ENCODE measurements around the gene CTNNB1. TPM values are rescaled to one million over a fixed set of nuclear protein-coding genes. Genes with fewer than 3 reads are reported as not detected.
A peak's percentile ranks its signal among the peaks of the same experiment; 100 is the strongest.

The CTNNB1 gene
- total and polyA plus RNA-seq, 2 of the 13 experiments (the other 11 are each of a cell fraction or from before 2014, with no cell fraction given), result 398 to 489 TPM

DNA sequence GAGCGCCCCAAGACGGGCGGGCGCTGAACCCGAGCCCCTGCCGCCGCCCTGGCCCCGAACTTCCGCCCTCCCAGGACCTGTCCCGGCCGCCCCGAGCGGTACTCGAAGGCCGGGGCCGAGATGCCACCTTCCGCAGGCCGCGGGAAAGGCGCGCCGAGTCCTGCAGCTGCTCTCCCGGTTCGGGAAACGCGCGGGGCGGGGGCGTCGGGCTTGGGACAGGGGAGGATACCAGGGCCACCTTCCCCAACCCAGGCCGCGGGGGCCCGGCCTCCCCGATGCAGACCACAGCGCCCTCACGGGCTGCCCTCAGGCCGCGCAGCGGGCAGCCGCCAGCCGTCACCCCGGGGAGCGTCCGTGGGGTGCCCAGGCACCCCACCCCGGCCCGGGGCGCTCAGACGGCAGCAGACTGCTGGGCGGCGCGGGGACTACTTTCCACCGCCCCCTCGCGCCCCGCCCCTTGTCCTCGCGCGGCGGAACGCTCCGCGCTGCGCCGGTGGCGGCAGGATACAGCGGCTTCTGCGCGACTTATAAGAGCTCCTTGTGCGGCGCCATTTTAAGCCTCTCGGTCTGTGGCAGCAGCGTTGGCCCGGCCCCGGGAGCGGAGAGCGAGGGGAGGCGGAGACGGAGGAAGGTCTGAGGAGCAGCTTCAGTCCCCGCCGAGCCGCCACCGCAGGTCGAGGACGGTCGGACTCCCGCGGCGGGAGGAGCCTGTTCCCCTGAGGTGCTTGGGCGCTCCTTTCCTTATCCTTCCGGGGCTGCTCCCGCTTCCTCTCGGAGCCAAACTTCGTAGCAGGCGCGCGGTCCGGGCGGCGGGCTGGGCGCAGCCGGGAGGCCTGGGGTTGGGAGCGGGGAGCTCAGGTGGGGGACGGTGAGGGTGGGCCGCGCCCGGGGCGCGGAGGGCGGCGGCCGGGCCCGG is at the start of gene CTNNB1 (continued):
- TF ChIP-seq MED8 (CRISPR knock-in tag; IDR thresholded peaks at IDR 0.05; ENCODE audit: insufficient replicate concordance) (peak; percentile 51), NFYB (CRISPR knock-in tag; IDR thresholded peaks at IDR 0.05) (peak; percentile 52; the same call in 1 of the 2 replicates), LCORL (IDR thresholded peaks at IDR 0.05) (no peak), LCORL (CRISPR knock-in tag; IDR thresholded peaks at IDR 0.05) (peak; percentile 80), ZNF235 (CRISPR knock-in tag; IDR thresholded peaks at IDR 0.05; ENCODE audit: borderline replicate concordance) (no peak), HMG20B (CRISPR knock-in tag; conservative IDR thresholded peaks at IDR 0.05) (peak; percentile 83), AGO1 (IDR thresholded peaks at IDR 0.05; ENCODE audit: low read depth, low read length, poor library complexity, severe bottlenecking) (peak; percentile 84), ZBTB20 (CRISPR knock-in tag; IDR thresholded peaks at IDR 0.05; ENCODE audit: borderline replicate concordance, low read depth) (peak; percentile 85; the same call in 1 of the 2 replicates), REL (CRISPR knock-in tag; conservative IDR thresholded peaks at IDR 0.05) (no peak), SMAD9 (CRISPR knock-in tag; IDR thresholded peaks at IDR 0.05) (peak; percentile 93), HIVEP1 (CRISPR knock-in tag; IDR thresholded peaks at IDR 0.05) (no peak; the same call in 1 of the 2 replicates), BHLHE40 (IDR thresholded peaks at IDR 0.05; ENCODE audit: low read length) (peak; percentile 32; the same call in 1 of the 2 replicates), KDM3A (CRISPR knock-in tag; IDR thresholded peaks at IDR 0.05; ENCODE audit: low read depth) (peak; percentile 89; the same call in 1 of the 2 replicates), SMC3 (IDR thresholded peaks at IDR 0.05; ENCODE audit: low read length) (no peak), AHR (CRISPR knock-in tag; IDR thresholded peaks at IDR 0.05) (peak; percentile 97), MBD4 (IDR thresholded peaks at IDR 0.05; ENCODE audit: borderline replicate concordance, low read length) (no peak), NCOA2 (CRISPR knock-in tag; IDR thresholded peaks at IDR 0.05) (peak; percentile 76), SP4 (CRISPR knock-in tag; IDR thresholded peaks at IDR 0.05) (peak; percentile 98), CHCHD3 (CRISPR knock-in tag; IDR thresholded peaks at IDR 0.05) (peak; percentile 89), NR3C1 (CRISPR knock-in tag; IDR thresholded peaks at IDR 0.05) (no peak), NCOA5 (CRISPR knock-in tag; IDR thresholded peaks at IDR 0.05) (no peak), FOXA3 (CRISPR knock-in tag; IDR thresholded peaks at IDR 0.05) (peak; percentile 80), KLF13 (CRISPR knock-in tag; IDR thresholded peaks at IDR 0.05) (no peak), PTBP1 (IDR thresholded peaks at IDR 0.05; ENCODE audit: low read depth, low read length, poor library complexity, severe bottlenecking) (peak; percentile 96), GTF3A (CRISPR knock-in tag; conservative IDR thresholded peaks at IDR 0.05) (no peak), ZSCAN22 (CRISPR knock-in tag; IDR thresholded peaks at IDR 0.05) (no peak), GLI4 (CRISPR knock-in tag; IDR thresholded peaks at IDR 0.05; ENCODE audit: borderline replicate concordance) (peak; percentile 53; the same call in 1 of the 2 replicates)
- TF ChIP-seq, protein P1, sequence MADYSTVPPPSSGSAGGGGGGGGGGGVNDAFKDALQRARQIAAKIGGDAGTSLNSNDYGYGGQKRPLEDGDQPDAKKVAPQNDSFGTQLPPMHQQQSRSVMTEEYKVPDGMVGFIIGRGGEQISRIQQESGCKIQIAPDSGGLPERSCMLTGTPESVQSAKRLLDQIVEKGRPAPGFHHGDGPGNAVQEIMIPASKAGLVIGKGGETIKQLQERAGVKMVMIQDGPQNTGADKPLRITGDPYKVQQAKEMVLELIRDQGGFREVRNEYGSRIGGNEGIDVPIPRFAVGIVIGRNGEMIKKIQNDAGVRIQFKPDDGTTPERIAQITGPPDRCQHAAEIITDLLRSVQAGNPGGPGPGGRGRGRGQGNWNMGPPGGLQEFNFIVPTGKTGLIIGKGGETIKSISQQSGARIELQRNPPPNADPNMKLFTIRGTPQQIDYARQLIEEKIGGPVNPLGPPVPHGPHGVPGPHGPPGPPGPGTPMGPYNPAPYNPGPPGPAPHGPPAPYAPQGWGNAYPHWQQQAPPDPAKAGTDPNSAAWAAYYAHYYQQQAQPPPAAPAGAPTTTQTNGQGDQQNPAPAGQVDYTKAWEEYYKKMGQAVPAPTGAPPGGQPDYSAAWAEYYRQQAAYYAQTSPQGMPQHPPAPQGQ (CRISPR knock-in tag; IDR thresholded peaks at IDR 0.05; ENCODE audit: borderline replicate concordance), result peak; percentile 94; the same call in 1 of the 2 replicates
- TF ChIP-seq, protein P2, sequence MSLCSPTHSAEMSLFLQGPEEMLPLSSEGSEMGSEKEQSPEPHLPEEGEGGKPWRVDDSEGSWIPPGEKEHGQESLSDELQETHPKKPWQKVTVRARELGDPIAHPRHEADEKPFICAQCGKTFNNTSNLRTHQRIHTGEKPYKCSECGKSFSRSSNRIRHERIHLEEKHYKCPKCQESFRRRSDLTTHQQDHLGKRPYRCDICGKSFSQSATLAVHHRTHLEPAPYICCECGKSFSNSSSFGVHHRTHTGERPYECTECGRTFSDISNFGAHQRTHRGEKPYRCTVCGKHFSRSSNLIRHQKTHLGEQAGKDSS (CRISPR knock-in tag; IDR thresholded peaks at IDR 0.05; ENCODE audit: borderline replicate concordance, low read depth), result peak; percentile 85

Data from HepG2 (cell line).